NCI-H128 (cell line): ENCODE measurements around the gene CFAP58.

Source experiments
- DNase-seq: peaks from one replicate; lab custom pipeline; 2025; ENCODE audit not compliant: unreplicated experiment; lab: John Stamatoyannopoulos, UW

Gene CFAP58

GRCh38 chr10:104353325-104354048 lies at the start of gene CFAP58:
CFAP58 (plus strand) TSS chr10:104353833; CDS start chr10:104353898, 65 bp downstream.
- peak; percentile 90 for DNase-seq

GRCh38 chr10:104304356-104304745 lies 49.3 kb upstream of the CFAP58 start:
- DNase-seq: no peak

DNA sequence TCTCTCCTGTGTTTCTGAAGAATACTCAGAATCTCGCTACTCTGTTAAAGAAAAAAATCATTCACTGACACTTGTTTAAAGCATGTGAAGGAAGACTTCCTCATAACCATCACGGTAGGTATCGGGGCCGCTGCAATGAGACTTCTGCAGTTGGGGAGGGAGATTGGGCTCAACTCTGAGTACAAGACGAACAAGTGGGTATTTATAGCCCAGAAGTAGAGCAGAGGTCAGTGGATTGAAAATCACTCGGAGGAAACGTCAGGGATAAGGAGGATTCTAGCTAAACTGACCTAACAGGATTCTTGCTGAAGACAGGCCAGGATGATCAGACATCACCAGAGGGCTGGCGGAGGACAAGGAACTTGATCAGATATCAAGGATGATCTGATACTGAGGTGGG lies 48.7 kb upstream of the CFAP58 start:
- DNase-seq: no peak

DNA sequence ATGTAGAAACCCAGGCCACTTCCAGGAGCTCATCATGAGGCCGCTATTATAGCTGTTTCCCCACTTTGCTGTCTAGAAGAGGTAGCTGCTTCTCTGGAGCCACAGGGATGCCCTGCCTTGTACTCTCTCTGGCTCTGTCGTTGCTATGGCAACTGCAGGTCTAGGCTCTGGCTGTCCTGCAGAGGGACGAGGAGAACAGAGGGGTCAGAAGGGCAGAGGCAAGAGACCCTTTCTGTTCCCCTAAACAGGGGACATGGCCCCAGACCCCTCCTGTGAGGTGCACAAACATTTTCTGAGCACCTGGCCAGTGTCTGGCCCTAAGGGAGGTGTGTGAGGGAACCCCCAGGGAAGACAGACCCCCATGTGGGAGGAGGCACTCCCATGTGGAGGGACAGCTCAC lies 46.7 kb upstream of the CFAP58 start:
- DNase-seq: no peak

DNA sequence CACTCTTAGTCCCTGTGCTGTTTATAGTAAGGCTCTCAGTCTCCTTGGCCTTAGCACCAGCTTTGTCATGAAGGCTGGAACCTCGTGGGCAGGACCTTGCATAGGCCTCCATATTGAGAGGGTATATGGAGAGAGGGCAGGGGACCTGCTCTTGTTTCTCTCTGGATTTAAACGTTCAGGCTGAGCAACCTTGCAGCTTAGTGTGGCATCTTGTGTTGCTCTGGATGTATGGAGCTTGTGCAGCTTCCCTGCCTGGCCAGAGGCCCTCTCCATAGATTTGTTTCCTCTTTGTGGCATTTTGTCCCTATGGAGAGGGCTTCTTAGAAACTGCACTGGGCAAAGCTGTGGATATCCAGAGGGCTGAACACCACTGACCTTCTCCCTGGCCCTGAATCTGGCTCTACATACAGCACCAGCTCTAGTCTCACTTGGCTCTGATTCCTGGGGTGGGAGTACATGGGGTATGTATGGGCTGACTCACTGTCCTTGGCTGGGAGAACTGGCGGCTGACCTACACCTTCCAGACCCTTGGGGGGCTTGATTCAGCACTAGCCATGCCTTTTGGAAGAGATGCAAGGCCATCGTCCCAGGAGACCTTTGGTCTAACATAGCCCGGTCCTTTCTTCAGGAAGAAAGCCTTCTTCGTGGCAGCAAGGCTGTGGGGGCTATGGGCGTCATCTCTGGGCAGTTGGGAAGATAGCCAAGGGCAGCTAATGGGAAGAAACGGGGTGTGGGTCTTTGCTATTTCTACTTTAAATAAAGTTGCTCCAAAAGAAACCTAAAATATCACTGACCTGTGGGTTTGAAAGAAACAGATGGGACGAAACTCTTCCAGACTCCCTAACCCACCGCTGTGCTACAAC lies 45.8 kb upstream of the CFAP58 start:
- DNase-seq: no peak

GRCh38 chr10:104308439-104308903 lies 45.2 kb upstream of the CFAP58 start:
- no peak for DNase-seq

DNA sequence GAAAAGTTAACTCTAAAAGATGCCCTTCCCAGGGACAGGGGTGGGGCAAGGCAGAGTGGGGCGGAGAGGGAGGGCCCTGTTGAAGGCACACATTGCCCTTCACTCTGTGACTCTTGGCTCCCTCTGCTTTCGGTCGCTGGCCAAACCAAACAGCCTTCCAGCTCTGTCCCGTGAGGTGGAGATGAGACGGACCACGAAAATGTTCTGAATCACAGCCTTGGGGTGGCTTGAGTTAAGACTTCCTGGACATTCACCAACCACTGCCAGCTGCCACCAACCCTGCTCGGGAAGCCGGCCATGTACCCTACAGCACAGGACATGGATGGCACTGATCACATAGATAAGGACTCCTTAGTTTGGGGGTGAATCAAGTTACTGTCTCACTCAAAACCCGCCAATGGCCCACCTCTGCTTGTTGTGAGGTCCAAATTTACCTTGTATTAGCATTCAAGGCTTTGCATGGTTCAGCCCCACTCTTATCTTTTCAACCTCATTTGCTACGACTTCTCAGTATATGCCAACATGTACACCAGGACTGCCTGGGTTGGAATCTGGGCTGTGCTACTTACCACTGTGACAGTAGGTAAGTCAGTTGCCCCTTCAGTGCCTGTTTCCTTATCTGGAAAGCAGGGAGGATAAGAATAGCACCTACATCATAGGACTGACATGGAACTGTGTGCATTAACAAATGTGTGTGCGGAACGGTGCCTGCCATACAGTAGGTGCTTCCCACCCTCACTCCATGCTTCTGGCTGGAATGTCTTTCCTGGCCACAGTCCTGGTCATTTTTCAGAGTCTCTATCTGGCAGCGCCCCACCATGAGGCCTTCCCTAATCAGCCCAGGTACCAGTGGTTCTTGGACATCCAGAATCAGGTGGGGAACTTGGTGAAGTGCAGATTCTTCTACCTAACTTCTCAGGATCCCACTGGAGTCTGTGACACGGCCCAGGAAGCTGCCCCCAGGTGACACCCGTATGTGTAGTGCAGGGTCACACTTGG lies 43.4 kb upstream of the CFAP58 start:
- DNase-seq: no peak

GRCh38 chr10:104311184-104311720 lies 42.4 kb upstream of the CFAP58 start:
- no peak for DNase-seq

GRCh38 chr10:104314591-104315485 lies 38.8 kb upstream of the CFAP58 start:
- DNase-seq: no peak

GRCh38 chr10:104315486-104315921 lies 38.1 kb upstream of the CFAP58 start:
- no peak for DNase-seq

- DNase-seq: no peak
These were observed 37.1 kb upstream of the CFAP58 start for GRCh38 chr10:104316321-104317099.

GRCh38 chr10:104317269-104317710 lies 36.3 kb upstream of the CFAP58 start:
- no peak for DNase-seq

GRCh38 chr10:104317726-104318299 lies 35.8 kb upstream of the CFAP58 start:
- DNase-seq: no peak

GRCh38 chr10:104318326-104318725 lies 35.3 kb upstream of the CFAP58 start:
- DNase-seq: no peak

- DNase-seq: no peak
These were observed 34.6 kb upstream of the CFAP58 start for GRCh38 chr10:104318810-104319741.

GRCh38 chr10:104321226-104321625 lies 32.4 kb upstream of the CFAP58 start:
- DNase-seq: no peak

GRCh38 chr10:104321725-104322415 lies 31.8 kb upstream of the CFAP58 start:
- no peak for DNase-seq
